HG03432 (cell line): ENCODE measurements around the gene VMO1.
A peak's percentile ranks its signal among the peaks of the same experiment; 100 is the strongest.

Experiments used
- ATAC-seq: cut with Tn5 transposase; IDR thresholded peaks from one replicate; pipeline ENCODE4 v1.9.1; 2021; ENCODE audit warnings: mild to moderate bottlenecking, moderate library complexity; ENCODE audit not compliant: unreplicated experiment

VMO1 gene, protein sequence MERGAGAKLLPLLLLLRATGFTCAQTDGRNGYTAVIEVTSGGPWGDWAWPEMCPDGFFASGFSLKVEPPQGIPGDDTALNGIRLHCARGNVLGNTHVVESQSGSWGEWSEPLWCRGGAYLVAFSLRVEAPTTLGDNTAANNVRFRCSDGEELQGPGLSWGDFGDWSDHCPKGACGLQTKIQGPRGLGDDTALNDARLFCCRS

DNA sequence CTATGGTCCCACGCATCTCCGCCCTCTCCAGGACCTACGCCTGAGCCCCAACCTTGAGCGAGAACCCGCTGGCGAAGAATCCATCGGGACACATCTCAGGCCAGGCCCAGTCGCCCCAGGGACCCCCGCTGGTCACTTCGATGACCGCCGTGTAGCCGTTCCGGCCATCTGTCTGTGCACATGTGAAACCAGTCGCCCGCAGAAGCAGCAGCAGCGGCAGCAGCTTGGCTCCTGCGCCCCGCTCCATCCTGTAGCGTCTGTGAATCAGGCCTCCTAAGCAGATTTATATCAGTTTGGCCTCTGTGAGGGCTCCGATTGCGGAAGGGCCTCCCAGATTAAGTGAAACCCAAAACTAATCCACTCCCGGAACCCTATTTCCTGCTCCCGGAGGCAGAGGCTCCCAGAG is at the start of gene VMO1:
Gene VMO1, minus strand, starts transcription at position 259 of the 406 bp plus-strand sequence. Its CDS starts 12 bp downstream, at position 247.
- no peak for ATAC-seq

- ATAC-seq: no peak
Measured at GRCh38 chr17:4834681-4835020, 48.5 kb upstream of the VMO1 start.

DNA sequence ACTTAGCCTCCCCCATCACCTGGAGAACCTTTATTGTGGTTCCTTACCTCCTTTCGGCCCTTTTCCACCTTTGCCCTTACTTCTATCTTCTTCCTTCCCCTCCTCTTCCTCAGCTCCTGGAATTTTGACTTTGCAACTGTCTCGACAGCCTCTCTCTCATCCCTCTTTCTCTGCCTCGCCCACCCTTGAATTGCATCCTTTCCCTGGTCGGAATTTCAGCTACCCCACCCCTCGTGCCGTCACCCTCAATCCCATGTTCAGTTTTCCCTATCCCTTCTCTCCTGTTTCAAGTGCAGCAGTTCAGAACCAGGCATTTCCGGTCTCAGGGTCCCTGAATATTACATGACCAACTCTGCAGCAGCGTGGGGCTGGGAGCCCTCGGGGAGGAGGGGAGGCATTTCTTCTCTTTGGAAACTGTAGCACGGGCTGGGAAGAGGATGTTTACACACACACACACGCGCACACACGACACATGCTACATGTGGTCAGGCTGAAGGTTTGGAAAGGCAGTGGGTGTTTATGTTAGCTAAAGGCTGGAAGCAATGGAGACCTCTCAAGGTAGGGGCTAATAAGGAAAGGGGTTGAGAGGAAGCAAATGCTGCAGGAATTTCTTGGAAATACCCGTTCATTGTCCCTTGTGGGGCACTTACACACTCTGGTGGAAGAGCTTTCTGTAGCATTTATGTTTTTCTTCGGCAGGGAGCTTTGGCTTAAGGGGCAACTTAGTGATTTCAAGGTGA is 47.9 kb upstream of the VMO1 start:
- no peak for ATAC-seq

DNA sequence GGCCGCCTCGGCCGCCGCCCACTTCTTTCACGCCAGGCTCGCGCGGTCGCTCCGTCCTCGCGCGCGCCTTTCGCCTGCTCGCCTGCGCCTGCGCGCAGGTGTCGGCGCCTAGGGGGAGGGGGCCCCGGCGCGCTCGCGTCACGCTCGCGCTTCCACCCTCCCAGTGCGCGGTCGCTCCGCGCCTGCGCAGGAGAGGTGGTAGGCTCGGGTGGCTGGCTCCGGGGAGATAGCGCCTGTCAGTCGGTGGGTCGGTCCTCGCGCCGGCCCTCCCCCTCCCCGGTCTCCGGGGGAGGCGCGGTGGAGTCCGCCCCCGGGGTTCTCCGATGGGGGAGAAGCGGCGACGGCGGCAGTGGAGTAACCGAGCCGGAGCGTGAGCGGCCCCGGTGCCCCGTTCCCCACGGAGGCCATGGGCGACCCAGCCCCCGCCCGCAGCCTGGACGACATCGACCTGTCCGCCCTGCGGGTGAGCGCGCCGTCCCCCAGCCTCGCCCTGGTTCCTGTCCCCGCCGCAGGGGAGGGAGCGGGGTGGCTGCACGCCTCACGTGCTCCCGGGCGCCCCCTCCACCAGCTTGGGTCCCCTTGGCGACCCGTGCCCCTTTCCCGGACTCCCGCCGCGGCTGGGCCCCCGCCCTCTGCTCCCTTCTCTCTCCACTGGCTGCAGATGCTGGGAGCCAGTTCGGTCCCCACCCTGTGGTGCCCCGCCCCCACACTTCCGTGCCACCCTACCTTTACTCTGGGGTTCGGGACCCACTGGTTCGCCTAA is 47.2 kb upstream of the VMO1 start, which contains the start of gene MINK1:
Gene MINK1, plus strand, starts transcription at position 163 of the 763 bp plus-strand sequence. Its CDS starts 244 bp downstream, at position 407.
- ATAC-seq: peak; percentile 89

DNA sequence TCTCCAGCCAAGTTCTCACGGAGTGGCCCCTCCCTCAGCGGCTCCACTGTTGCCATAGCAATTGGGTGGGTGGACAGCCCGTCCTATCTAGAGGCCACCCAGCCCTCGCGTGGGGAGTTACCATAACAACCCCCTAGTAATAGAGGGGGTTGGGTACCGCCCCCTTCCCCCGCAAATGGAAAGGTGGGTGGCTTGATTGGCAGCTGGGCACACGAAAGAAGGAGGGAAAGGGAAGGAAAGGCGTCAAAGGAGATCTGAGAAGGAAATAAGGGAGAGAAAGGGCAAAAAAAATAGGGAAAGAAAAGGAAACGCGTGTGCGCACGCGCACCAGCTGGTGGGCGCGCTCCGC is 46.6 kb upstream of the VMO1 start:
- peak; percentile 9 for ATAC-seq

GRCh38 chr17:4827399-4827798 is 41.2 kb upstream of the VMO1 start:
- no peak for ATAC-seq

GRCh38 chr17:4823373-4824089 is 37.4 kb upstream of the VMO1 start:
- ATAC-seq: no peak

GRCh38 chr17:4822835-4823234 is 36.7 kb upstream of the VMO1 start:
- no peak for ATAC-seq

GRCh38 chr17:4818276-4818675 is 32.1 kb upstream of the VMO1 start:
- no peak for ATAC-seq

- no peak for ATAC-seq
Measured at GRCh38 chr17:4816826-4817225, 30.7 kb upstream of the VMO1 start.

GRCh38 chr17:4815043-4815675 is 29.0 kb upstream of the VMO1 start:
- ATAC-seq: no peak

DNA sequence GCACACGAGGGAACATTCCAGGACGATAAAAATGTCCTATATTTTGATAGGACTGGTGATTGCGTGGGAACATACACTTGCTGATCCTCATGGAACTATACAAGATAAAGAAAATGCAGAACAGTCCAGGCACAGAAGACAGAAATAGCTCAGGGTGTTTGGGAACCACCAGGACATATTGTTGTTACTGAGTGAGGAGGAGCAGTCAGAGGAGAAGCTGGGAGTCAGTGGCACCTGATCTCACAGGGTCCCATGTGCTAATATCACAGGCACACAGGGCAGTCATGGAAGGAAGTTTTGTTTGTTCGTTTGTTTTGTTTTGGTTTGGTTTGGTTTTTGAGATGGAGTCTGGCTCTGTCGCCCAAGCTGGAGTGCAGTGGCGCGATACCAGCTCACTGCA is 26.5 kb upstream of the VMO1 start:
- ATAC-seq: no peak

DNA sequence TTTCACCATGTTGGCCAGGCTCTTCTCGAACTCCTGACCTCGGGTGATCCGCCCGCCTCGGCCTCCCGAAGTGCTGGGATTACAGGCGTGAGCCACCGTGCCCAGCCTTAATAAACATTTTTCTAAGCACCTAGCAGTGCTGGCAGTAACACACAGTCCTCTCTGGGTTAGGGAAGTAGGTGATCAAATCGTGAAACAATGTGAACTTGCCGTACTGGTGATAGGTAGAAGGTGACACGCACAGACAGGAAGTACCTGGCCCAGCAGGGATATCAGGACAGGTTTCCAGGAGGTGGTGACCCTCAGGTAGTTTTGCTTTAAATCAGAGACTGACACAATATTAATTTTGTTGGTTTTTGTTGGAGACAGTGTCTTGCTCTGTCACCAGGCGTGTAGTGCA is 25.3 kb upstream of the VMO1 start:
- no peak for ATAC-seq

GRCh38 chr17:4810696-4811290 is 24.6 kb upstream of the VMO1 start:
- no peak for ATAC-seq

GRCh38 chr17:4808378-4808767 is 22.2 kb upstream of the VMO1 start:
- no peak for ATAC-seq

GRCh38 chr17:4807605-4808377 is 21.6 kb upstream of the VMO1 start:
- ATAC-seq: no peak

- peak; percentile 92 for ATAC-seq
Measured at GRCh38 chr17:4806777-4807604, 20.8 kb upstream of the VMO1 start, which contains the start of gene PLD2. Gene PLD2 (plus strand): TSS chr17:4807152. CDS start chr17:4807773, 621 bp downstream.

- ATAC-seq: no peak
Measured at GRCh38 chr17:4806456-4806776, 20.3 kb upstream of the VMO1 start.

GRCh38 chr17:4802228-4802627 is 16.1 kb upstream of the VMO1 start, which contains the start of gene C17orf114:
Gene C17orf114 (minus strand): TSS chr17:4802328.
- no peak for ATAC-seq
